HUES48 (cell line): ENCODE data around the gene ATP6V1G1.

Experiments used
- H3K27ac ChIP-seq: one replicate; pipeline ENCODE4 v1.7.0; 2013; ENCODE audit warnings: low read depth, low read length, inconsistent platforms
- H3K27me3 ChIP-seq: 2 replicates; pipeline ENCODE4 v1.6.1; 2013; ENCODE audit warnings: mild to moderate bottlenecking, low read length; ENCODE audit not compliant: control insufficient read depth, insufficient read depth
- H3K36me3 ChIP-seq: 2 replicates; pipeline ENCODE4 v1.6.1; 2013; ENCODE audit warnings: low read length; ENCODE audit not compliant: control insufficient read depth, insufficient read depth
- H3K4me1 ChIP-seq: 2 replicates; pipeline ENCODE4 v1.6.1; 2013; ENCODE audit warnings: mild to moderate bottlenecking, low read length; ENCODE audit not compliant: control insufficient read depth, insufficient read depth
- H3K4me3 ChIP-seq: 2 replicates; pipeline ENCODE4 v1.5.1; 2013; ENCODE audit warnings: mild to moderate bottlenecking, low read depth, low read length
- H3K9ac ChIP-seq: 2 replicates; pipeline ENCODE4 v1.6.1; 2013; ENCODE audit warnings: mild to moderate bottlenecking, low read depth, low read length, moderate library complexity
- H3K9me3 ChIP-seq: 2 replicates; pipeline ENCODE4 v1.6.1; 2013; ENCODE audit warnings: low read length; ENCODE audit not compliant: control insufficient read depth, insufficient read depth

ATP6V1G1 gene

GRCh38 chr9:114613087-114613486, 25.5 kb downstream of the ATP6V1G1 start:
- Histone ChIP-seq H3K9ac (no peak overlapping the region), H3K36me3 (no peaks in the 10 kb centered on the region), H3K4me3 (no peak overlapping the region), H3K9me3 (no peaks in the 10 kb centered on the region), H3K27me3 (peaks cover 8% of the 10 kb centered on the region), H3K4me1 (peaks cover 10% of the 10 kb centered on the region), H3K27ac (no peak overlapping the region)

GRCh38 chr9:114613919-114614318, 26.4 kb downstream of the ATP6V1G1 start:
- Histone ChIP-seq H3K27me3 (peaks cover 8% of the 10 kb centered on the region), H3K4me1 (peaks cover 10% of the 10 kb centered on the region), H3K4me3 (no peak overlapping the region), H3K27ac (no peak overlapping the region), H3K9ac (no peak overlapping the region), H3K9me3 (no peaks in the 10 kb centered on the region), H3K36me3 (no peaks in the 10 kb centered on the region)

- H3K27me3 ChIP-seq, result peaks cover 8% of the 10 kb centered on the region
- no peak overlapping the region for H3K4me3 ChIP-seq
- no peaks in the 10 kb centered on the region for H3K36me3 ChIP-seq
- H3K9me3 ChIP-seq, result no peaks in the 10 kb centered on the region
- H3K27ac ChIP-seq, result no peak overlapping the region
- H3K4me1 ChIP-seq, result peaks cover 10% of the 10 kb centered on the region
- no peak overlapping the region for H3K9ac ChIP-seq
These were observed 26.8 kb downstream of the ATP6V1G1 start for GRCh38 chr9:114614373-114614772.

DNA sequence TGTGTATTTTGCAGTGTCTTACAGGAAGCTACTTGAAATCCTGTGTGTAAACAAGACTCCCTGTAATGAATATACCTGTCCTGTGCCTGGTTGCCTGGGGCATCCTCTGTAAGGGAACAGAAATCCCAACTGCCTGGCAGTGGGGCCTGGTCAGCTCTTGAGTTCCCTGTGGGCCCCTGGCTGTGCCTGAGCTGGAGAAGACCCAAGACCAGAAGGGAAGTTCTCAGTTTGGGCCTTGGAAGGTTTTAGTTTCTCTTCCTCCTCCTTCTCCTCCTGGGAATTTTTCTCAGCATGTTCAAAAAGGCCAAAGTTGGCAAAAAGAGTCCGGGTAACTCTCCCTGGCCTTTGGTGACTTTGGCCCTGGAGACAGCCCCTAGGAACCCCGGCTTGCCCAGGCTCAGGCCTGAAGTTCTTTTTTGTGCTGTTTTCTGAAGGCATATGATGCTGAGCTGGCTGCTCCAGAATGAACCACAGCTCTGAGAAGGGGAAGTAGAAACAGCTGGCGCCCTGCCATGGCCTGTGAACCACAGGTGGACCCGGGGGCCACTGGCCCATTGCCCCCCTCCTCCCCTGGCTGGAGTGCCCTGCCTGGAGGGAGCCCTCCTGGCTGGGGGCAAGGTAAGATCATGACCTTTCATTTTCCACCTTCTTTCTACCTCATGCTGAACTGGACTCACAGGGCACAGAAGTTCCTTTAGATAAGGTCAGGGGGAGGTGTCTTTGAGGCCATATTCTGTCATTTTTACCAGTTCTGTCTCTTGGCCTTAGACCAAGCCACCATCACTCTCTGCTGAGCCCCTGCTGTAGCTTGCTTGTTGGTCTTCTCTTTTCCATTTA, 29.3 kb downstream of the ATP6V1G1 start:
- Histone ChIP-seq H3K9ac (no peak overlapping the region), H3K27me3 (no peaks in the 10 kb centered on the region), H3K36me3 (no peaks in the 10 kb centered on the region), H3K4me1 (peaks cover 10% of the 10 kb centered on the region), H3K27ac (no peak overlapping the region), H3K4me3 (no peak overlapping the region), H3K9me3 (no peaks in the 10 kb centered on the region)

GRCh38 chr9:114619191-114619761, 31.7 kb downstream of the ATP6V1G1 start:
- Histone ChIP-seq H3K4me1 (no peaks in the 10 kb centered on the region), H3K9me3 (no peaks in the 10 kb centered on the region), H3K36me3 (no peaks in the 10 kb centered on the region), H3K27ac (no peak overlapping the region), H3K27me3 (no peaks in the 10 kb centered on the region), H3K9ac (no peak overlapping the region), H3K4me3 (no peak overlapping the region)

GRCh38 chr9:114621561-114621960, 34.0 kb downstream of the ATP6V1G1 start:
- Histone ChIP-seq H3K4me1 (no peaks in the 10 kb centered on the region), H3K27ac (no peak overlapping the region), H3K9me3 (no peaks in the 10 kb centered on the region), H3K4me3 (no peak overlapping the region), H3K27me3 (no peaks in the 10 kb centered on the region), H3K36me3 (no peaks in the 10 kb centered on the region), H3K9ac (no peak overlapping the region)

DNA sequence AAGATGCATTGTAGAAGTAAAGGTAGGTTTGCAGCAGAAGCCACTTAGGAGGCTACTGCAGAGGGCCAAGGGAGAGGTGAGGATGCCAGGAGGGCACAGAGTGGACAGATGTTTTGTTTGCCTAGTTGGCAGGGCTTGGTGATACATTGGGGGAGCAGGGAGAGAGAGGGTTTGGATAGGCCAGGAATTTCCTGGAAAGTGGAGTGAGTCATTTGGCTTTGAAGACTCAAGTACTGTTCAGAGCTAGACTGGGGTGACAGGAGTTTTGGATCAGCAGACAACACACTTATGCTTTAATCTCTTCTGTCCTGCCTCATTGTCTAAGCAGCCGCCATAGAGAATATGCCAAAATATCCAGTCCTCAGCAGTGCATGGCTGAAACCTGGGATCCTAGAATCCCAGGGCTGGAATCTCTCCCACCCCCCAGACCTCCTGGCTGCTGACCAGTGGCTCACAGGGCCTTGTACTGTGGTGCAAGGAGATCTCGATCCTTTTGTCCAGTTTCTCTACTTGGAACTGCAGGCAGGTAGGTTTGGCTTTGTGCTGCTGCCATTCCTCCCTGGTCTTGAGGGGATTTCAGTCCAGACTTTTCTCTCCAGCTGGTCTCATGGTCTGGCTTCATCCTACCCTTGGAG, 34.5 kb downstream of the ATP6V1G1 start:
- H3K27ac ChIP-seq, result no peak overlapping the region
- H3K27me3 ChIP-seq, result no peaks in the 10 kb centered on the region
- H3K4me3 ChIP-seq, result no peak overlapping the region
- 0 out of 2 replicates have a peak, but pooled peaks cover 3% of the 10 kb centered on the region for H3K36me3 ChIP-seq
- no peaks in the 10 kb centered on the region for H3K9me3 ChIP-seq
- H3K4me1 ChIP-seq, result no peaks in the 10 kb centered on the region
- H3K9ac ChIP-seq, result no peak overlapping the region

GRCh38 chr9:114624677-114625076, 37.1 kb downstream of the ATP6V1G1 start:
- H3K4me1 ChIP-seq, result no peaks in the 10 kb centered on the region
- no peaks in the 10 kb centered on the region for H3K9me3 ChIP-seq
- H3K27ac ChIP-seq, result no peak overlapping the region
- peaks cover 12% of the 10 kb centered on the region; the same call in 1 of the 2 replicates for H3K36me3 ChIP-seq
- no peak overlapping the region for H3K4me3 ChIP-seq
- H3K9ac ChIP-seq, result no peak overlapping the region
- H3K27me3 ChIP-seq, result no peaks in the 10 kb centered on the region

DNA sequence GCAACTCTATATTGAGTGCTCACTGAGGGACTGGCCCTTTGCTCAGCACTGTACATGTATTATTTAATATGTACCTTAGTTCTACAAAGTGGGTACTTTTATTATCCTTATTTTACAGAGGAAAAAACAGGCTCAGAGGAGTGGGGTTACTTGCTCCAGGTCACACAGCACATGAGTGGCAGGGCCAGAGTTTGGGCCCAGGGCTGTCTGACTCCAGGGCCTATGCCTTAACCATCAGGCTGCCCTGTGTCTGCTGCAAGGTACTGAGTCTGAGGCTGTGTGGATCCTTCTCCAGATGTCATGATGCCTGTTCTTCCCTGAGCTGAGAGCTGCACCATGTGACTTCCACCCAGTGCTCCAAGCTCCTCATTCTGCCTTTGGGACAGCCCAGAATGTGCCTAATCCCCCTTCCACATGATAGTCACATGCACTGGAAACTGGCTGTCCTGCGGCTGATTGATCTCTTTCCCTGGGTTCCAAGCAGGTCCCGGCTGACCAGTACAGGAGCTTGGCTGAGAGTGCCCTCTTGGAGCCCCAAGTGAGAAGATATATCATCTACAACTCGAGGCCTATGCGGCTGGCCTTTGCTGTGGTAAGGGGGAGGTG, 38.9 kb downstream of the ATP6V1G1 start:
- Histone ChIP-seq H3K9ac (no peak overlapping the region), H3K27me3 (no peaks in the 10 kb centered on the region), H3K36me3 (peaks cover 25% of the 10 kb centered on the region; the same call in 1 of the 2 replicates), H3K4me3 (no peak overlapping the region), H3K9me3 (no peaks in the 10 kb centered on the region), H3K4me1 (no peaks in the 10 kb centered on the region), H3K27ac (no peak overlapping the region)

GRCh38 chr9:114627553-114627952, 40.0 kb downstream of the ATP6V1G1 start:
- Histone ChIP-seq H3K27me3 (no peaks in the 10 kb centered on the region), H3K4me3 (no peak overlapping the region), H3K36me3 (peaks cover 25% of the 10 kb centered on the region; the same call in 1 of the 2 replicates), H3K4me1 (no peaks in the 10 kb centered on the region), H3K9ac (no peak overlapping the region), H3K9me3 (no peaks in the 10 kb centered on the region), H3K27ac (no peak overlapping the region)
